ENCODE data around the gene MMEL1.

MMEL1 gene

DNA sequence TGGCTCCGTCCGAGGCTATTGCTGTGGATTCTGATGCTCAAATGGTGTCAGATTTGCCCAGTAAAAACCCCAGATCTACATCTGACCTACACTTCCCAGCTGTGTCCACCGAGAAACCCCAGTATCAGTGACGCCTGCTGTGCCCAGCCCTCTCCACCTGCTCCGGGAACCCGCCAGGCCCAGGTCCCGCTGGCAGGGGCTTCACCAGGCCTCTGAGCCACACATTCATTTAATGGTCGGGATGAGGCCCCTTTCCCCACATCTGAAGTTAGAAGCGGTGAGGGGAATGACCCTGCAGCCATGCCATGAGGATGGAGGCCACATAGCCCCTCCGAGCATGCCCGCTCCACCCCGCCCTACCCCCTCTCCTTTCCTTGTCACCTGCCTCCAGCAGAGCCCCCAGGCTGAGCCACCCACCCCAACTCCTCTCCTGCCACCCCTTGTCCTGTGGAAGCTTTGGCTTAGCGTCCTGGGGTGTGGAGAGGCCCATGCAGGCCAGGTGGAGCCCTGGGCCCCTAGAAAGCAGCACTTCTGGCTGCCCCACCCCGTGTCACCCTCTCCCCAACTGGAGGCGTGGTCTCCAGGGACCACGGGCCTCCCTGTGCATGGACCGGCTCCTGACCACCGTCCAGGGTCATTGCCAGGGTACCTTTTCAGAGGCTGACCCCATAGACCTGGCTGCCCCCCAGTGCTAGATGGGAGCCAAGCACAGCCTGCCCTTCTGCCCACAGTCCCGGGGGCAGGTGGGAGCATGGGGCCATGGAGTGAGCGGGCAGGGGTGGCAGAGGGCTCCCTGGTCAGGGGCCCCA lies 68.6 kb downstream of the MMEL1 start:
- Histone ChIP-seq H3K9ac (ENCODE audit: low read length) (no peak overlapping the region), H3K36me3 (replicated peaks; ENCODE audit: insufficient read depth, low read length) (no peaks in the 10 kb centered on the region), H3K4me2 (ENCODE audit: low read depth, low read length) (no peak overlapping the region), H3K27me3 (replicated peaks; ENCODE audit: insufficient read depth, low read length) (peaks cover 18% of the 10 kb centered on the region), H3K4me1 (ENCODE audit: low read length) (no peaks in the 10 kb centered on the region), H3K9me3 (replicated peaks; ENCODE audit: insufficient read depth, low read length) (no peaks in the 10 kb centered on the region), H3K9me2 (replicated peaks; ENCODE audit: insufficient read depth, low read length) (no peaks in the 10 kb centered on the region), H2AFZ (ENCODE audit: low read length) (no peak overlapping the region), H3K27ac (ENCODE audit: low read length) (no peak overlapping the region), H3F3A (ENCODE audit: insufficient read depth, low read length) (no peaks in the 10 kb centered on the region), H4K20me1 (ENCODE audit: insufficient read depth, low read length) (no peaks in the 10 kb centered on the region), H3K4me3 (ENCODE audit: low read length) (no peak overlapping the region), H3K79me2 (ENCODE audit: low read length) (no peaks in the 10 kb centered on the region)
- no peak for DNase-seq
- TF ChIP-seq, protein P1, sequence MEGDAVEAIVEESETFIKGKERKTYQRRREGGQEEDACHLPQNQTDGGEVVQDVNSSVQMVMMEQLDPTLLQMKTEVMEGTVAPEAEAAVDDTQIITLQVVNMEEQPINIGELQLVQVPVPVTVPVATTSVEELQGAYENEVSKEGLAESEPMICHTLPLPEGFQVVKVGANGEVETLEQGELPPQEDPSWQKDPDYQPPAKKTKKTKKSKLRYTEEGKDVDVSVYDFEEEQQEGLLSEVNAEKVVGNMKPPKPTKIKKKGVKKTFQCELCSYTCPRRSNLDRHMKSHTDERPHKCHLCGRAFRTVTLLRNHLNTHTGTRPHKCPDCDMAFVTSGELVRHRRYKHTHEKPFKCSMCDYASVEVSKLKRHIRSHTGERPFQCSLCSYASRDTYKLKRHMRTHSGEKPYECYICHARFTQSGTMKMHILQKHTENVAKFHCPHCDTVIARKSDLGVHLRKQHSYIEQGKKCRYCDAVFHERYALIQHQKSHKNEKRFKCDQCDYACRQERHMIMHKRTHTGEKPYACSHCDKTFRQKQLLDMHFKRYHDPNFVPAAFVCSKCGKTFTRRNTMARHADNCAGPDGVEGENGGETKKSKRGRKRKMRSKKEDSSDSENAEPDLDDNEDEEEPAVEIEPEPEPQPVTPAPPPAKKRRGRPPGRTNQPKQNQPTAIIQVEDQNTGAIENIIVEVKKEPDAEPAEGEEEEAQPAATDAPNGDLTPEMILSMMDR (IDR thresholded peaks at IDR 0.05; ENCODE audit: low read length): no peak
- TF ChIP-seq EZH2phosphoT487 (IDR thresholded peaks at IDR 0.05; ENCODE audit: low read length) (no peak), EZH2 (optimal IDR thresholded peaks at IDR 0.05; ENCODE audit: low read depth, low read length) (no peak)

DNA sequence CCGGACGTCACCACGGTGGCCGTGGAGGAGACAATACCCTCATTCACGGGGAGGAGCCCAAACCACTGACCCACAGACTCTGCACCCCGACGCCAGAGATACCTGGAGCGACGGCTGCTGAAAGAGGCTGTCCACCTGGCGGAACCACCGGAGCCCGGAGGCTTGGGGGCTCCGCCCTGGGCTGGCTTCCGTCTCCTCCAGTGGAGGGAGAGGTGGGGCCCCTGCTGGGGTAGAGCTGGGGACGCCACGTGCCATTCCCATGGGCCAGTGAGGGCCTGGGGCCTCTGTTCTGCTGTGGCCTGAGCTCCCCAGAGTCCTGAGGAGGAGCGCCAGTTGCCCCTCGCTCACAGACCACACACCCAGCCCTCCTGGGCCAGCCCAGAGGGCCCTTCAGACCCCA lies 69.6 kb downstream of the MMEL1 start:
- TF ChIP-seq EZH2phosphoT487 (IDR thresholded peaks at IDR 0.05; ENCODE audit: low read length) (no peak), EZH2 (optimal IDR thresholded peaks at IDR 0.05; ENCODE audit: low read depth, low read length) (no peak)
- TF ChIP-seq, protein P1 (IDR thresholded peaks at IDR 0.05; ENCODE audit: low read length): no peak
- no peak for DNase-seq
- Histone ChIP-seq H3F3A (ENCODE audit: insufficient read depth, low read length) (no peaks in the 10 kb centered on the region), H3K9me3 (replicated peaks; ENCODE audit: insufficient read depth, low read length) (no peaks in the 10 kb centered on the region), H2AFZ (ENCODE audit: low read length) (no peak overlapping the region), H3K27me3 (replicated peaks; ENCODE audit: insufficient read depth, low read length) (peaks cover 15% of the 10 kb centered on the region), H3K9ac (ENCODE audit: low read length) (no peak overlapping the region), H3K36me3 (replicated peaks; ENCODE audit: insufficient read depth, low read length) (no peaks in the 10 kb centered on the region), H3K4me2 (ENCODE audit: low read depth, low read length) (no peak overlapping the region), H3K4me1 (ENCODE audit: low read length) (no peaks in the 10 kb centered on the region), H3K79me2 (ENCODE audit: low read length) (no peaks in the 10 kb centered on the region), H3K4me3 (ENCODE audit: low read length) (no peak overlapping the region), H3K27ac (ENCODE audit: low read length) (no peak overlapping the region), H4K20me1 (ENCODE audit: insufficient read depth, low read length) (no peaks in the 10 kb centered on the region), H3K9me2 (replicated peaks; ENCODE audit: insufficient read depth, low read length) (no peaks in the 10 kb centered on the region)

DNA sequence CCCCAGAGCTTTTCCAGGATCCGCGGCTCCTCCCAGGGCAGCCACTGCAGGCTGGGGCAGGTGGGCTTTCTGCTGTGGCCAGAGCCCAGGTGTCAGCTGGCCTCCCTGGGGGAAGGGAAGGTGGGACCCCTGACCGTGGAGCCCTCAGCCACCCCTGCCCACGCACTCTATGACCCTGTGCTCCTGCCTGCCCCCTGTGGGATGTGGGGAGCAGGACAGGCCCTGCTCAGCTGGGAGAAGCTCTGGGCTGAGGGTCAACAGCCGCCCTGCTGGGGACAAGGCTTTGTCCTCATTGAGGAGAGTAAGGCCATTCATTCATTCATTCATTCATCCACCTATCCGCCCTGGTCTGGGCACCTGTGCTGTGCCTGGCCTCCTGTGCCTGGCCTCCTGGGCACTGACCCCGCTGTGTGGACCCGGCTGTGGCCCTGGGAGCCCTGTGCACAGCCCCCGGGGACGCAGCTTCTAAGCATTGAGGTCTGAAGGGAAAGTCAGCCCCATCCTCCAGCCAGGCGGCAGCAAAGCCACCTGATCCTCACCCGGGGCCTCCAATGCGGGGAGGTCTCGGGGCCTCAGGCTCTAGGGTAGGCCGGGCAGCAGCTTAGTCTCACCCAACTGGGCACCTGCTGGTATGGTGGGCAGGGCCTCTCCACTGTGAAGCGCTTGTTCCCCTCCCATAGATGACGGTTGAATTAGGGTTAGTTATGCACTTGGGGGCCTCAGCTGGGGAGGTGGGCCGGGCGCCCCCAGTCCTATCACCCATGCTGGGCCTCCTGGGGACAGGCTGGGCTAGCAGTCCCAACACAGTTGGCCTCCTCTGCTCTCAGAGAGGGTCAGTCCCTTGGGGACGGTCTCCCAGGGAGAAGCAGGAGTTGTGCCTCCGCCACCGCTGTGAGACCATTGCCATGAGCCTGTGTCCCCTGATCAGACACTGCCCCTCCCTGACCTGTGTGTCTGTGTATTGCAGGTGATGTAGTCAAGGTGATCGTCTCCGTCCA lies 70.6 kb downstream of the MMEL1 start:
- TF ChIP-seq, protein P1 (IDR thresholded peaks at IDR 0.05; ENCODE audit: low read length): peak; percentile 55
- TF ChIP-seq EZH2 (optimal IDR thresholded peaks at IDR 0.05; ENCODE audit: low read depth, low read length) (no peak), EZH2phosphoT487 (IDR thresholded peaks at IDR 0.05; ENCODE audit: low read length) (no peak)
- H3K4me3 ChIP-seq (ENCODE audit: low read length): no peak overlapping the region
- no peaks in the 10 kb centered on the region for H3K9me3 ChIP-seq (replicated peaks; ENCODE audit: insufficient read depth, low read length)
- H3K79me2 ChIP-seq (ENCODE audit: low read length): peaks cover 4% of the 10 kb centered on the region
- H3F3A ChIP-seq (ENCODE audit: insufficient read depth, low read length): no peaks in the 10 kb centered on the region
- H3K9ac ChIP-seq (ENCODE audit: low read length): no peak overlapping the region
- H3K27me3 ChIP-seq (replicated peaks; ENCODE audit: insufficient read depth, low read length): peaks cover 10% of the 10 kb centered on the region
- no peak overlapping the region for H3K27ac ChIP-seq (ENCODE audit: low read length)
- H3K36me3 ChIP-seq (replicated peaks; ENCODE audit: insufficient read depth, low read length): no peaks in the 10 kb centered on the region
- H3K9me2 ChIP-seq (replicated peaks; ENCODE audit: insufficient read depth, low read length): no peaks in the 10 kb centered on the region
- no peak overlapping the region for H2AFZ ChIP-seq (ENCODE audit: low read length)
- no peak for DNase-seq
- H4K20me1 ChIP-seq (ENCODE audit: insufficient read depth, low read length): no peaks in the 10 kb centered on the region
- H3K4me1 ChIP-seq (ENCODE audit: low read length): 0 out of 2 replicates have a peak, but pooled peaks cover 3% of the 10 kb centered on the region
- no peak overlapping the region for H3K4me2 ChIP-seq (ENCODE audit: low read depth, low read length)
